WERI-Rb-1 (cell line): ENCODE measurements around the gene CHORDC1.
"Not testable (repeated sequence)": the region's sequence is repeated elsewhere in the genome, so short reads cannot be mapped to it uniquely, and the experiment has no call there.

Source experiments
- DNase-seq: peaks from one replicate; pipeline ENCODE4 v3.0.0-alpha.2; 2020
- H3K27ac ChIP-seq: fragments of 250-450 bp; sonication (Bioruptor Pico); 2 replicates; pipeline ENCODE4 v1.5.1; 2020; ENCODE audit warnings: mild to moderate bottlenecking, moderate library complexity
- H3K27me3 ChIP-seq: fragments of 250-450 bp; sonication (Bioruptor Pico); 2 replicates; pipeline ENCODE4 v1.5.1; 2021; ENCODE audit warnings: mild to moderate bottlenecking, low read depth, moderate library complexity; ENCODE audit not compliant: insufficient read depth, severe bottlenecking
- H3K36me3 ChIP-seq: fragments of 250-450 bp; sonication (Bioruptor Pico); 2 replicates; pipeline ENCODE4 v1.5.1; 2020; ENCODE audit warnings: mild to moderate bottlenecking, moderate library complexity
- H3K4me3 ChIP-seq: 2 replicates; pipeline ENCODE4 v1.5.1; 2011; ENCODE audit warnings: low read depth, mild to moderate bottlenecking, control low read depth, low read length
- H3K9me3 ChIP-seq: fragments of 250-450 bp; sonication (Bioruptor Pico); 2 replicates; pipeline ENCODE4 v1.5.1; 2021; ENCODE audit warnings: mild to moderate bottlenecking, moderate library complexity; ENCODE audit not compliant: severe bottlenecking
- TF ChIP-seq, protein P1 (sequence below): IDR thresholded peaks from 2 replicates; pipeline ENCODE4 v1.5.1; 2011; ENCODE audit warnings: low read depth, mild to moderate bottlenecking, control low read depth, inconsistent platforms, low read length

Gene CHORDC1

DNA sequence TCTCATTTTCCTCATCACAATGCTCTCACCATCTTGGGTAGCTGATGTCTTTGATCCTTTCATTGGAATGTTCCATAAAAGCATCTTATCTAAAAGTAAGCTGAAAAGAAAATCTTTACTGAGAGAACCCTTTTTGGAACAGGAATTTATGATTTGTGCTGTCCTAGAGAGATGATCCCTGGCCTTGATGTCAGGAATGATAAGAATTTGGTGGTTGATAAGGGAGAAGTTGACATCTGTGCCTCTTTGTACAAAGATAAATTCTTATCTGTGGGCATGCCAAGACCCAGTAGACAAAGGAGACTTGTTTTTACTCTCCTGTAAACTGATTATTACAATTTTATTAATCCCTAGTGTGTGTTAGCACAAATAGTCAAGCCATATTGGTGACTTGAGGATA lies 51.5 kb downstream of the CHORDC1 start:
- DNase-seq, result no peak
- Histone ChIP-seq H3K36me3 (no peaks in the 10 kb centered on the region), H3K4me3 (no peak overlapping the region), H3K27me3 (no peaks in the 10 kb centered on the region), H3K9me3 (no peaks in the 10 kb centered on the region), H3K27ac (no peak overlapping the region)
- TF ChIP-seq, protein P1, sequence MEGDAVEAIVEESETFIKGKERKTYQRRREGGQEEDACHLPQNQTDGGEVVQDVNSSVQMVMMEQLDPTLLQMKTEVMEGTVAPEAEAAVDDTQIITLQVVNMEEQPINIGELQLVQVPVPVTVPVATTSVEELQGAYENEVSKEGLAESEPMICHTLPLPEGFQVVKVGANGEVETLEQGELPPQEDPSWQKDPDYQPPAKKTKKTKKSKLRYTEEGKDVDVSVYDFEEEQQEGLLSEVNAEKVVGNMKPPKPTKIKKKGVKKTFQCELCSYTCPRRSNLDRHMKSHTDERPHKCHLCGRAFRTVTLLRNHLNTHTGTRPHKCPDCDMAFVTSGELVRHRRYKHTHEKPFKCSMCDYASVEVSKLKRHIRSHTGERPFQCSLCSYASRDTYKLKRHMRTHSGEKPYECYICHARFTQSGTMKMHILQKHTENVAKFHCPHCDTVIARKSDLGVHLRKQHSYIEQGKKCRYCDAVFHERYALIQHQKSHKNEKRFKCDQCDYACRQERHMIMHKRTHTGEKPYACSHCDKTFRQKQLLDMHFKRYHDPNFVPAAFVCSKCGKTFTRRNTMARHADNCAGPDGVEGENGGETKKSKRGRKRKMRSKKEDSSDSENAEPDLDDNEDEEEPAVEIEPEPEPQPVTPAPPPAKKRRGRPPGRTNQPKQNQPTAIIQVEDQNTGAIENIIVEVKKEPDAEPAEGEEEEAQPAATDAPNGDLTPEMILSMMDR, result no peak

DNA sequence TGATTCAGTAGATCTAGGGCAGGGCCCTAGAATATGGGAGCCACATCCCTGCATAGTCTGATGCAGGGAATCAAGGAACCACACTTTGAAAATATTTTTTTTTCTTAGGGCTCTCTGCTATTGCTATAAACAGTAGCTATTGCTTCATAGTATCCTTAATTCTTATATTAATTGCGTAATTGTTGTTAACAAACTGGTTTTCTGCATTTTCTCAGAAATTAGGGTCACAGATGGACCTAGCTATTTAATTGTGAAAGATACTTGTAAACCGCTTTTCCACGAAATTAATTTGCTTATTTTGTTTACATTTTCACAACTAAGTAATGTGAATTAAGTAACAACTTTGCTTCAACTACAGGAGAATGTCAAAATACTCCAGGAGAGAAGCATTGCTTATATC lies 54.3 kb downstream of the CHORDC1 start:
- Histone ChIP-seq H3K36me3 (no peaks in the 10 kb centered on the region), H3K27me3 (no peaks in the 10 kb centered on the region), H3K27ac (no peak overlapping the region), H3K9me3 (no peaks in the 10 kb centered on the region), H3K4me3 (no peak overlapping the region)
- TF ChIP-seq, protein P1, result no peak
- no peak for DNase-seq

DNA sequence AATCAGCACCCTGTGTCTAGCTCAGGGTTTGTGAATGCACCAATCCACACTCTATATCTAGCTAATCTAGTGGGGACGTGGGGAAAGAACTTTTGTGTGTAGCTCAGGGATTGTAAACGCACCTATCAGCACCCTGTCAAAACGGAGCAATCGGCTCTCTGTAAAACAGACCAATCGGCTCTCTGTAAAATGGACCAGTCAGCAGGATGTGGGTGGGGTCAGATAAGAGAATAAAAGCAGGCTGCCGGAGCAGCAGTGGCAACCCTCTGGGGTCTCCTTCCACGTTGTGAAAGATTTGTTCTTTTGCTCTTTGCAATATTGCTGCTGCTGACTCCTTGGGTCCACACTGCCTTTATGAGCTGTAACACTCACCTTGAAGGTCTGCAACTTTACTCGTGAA lies 55.1 kb downstream of the CHORDC1 start:
- H3K4me3 ChIP-seq, H3K27ac ChIP-seq, H3K9me3 ChIP-seq, H3K36me3 ChIP-seq, H3K27me3 ChIP-seq, DNase-seq: not testable (repeated sequence)

DNA sequence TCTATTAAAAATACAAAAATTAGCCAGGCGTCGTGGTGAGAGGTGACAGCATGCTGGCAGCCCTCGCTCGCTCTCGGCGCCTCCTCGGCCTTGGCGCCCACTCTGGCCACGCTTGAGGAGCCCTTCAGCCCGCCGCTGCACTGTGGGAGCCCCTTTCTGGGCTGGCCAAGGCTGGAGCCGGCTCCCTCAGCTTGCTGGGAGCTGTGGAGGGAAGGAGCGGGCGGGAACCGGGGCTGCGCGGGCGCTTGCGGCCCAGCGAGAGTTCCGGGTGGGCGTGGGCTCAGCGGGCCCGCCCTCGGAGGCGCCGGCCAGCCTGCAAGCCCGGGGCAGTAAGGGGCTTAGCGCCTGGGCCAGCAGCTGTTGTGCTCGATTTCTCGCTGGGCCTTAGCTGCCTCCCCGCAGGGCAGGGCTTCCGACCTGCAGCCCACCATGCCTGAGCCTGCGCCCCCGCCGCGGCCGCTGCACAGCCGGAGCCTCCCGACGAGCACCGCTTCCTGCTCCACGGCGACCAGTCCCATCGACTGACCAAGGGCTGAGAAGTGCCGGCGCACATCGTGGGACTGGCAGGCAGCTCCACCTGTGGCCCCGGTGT lies 55.8 kb downstream of the CHORDC1 start:
- H3K36me3 ChIP-seq, H3K4me3 ChIP-seq, H3K27me3 ChIP-seq, H3K27ac ChIP-seq, DNase-seq, H3K9me3 ChIP-seq: not testable (repeated sequence)
